Measurements from ENCODE around the gene FARS2.

DNA sequence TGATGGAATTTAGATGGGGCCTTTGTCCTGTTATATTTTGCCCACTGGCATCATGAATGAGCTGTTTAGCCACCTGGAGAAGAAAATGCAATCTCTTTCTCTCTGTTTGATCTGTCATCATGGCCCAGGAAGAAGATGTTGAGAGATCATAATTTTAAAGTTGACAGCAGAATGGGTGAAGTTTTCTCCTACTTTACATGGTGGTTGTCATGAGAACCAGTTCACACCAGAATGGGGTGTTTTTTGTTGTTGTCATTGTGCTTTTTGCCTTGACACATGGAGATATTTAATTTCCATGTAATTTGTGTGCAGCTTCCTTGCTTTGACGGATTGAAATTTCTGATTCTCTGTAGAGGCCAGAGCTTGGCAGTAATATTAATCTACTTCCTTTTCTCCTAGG is 122.5 kb downstream of the FARS2 start:
- TF ChIP-seq CTCF (IDR thresholded peaks at IDR 0.05) (no peak), POLR2A (IDR thresholded peaks at IDR 0.05) (no peak)

All from esophagus squamous epithelium (tissue), 4 donors.